RWPE2 (cell line): Measurements from ENCODE around the gene MAP3K14.

Experiments used
- ATAC-seq: fragments of 200-7000 bp; cut with Tn5 transposase; 3 replicates; pipeline ENCODE4 v1.9.1; 2021; ENCODE audit warnings: low read depth
- DNase-seq: peaks from one replicate; pipeline ENCODE4 v3.0.0-alpha.2; 2020; ENCODE audit warnings: low spot score
- H3K27ac ChIP-seq: fragments of 450-650 bp; 2 replicates; pipeline ENCODE4 v1.5.1; 2017; ENCODE audit warnings: mild to moderate bottlenecking; ENCODE audit not compliant: poor library complexity, severe bottlenecking
- H3K27me3 ChIP-seq: fragments of 250-450 bp; sonication (Bioruptor Pico); 2 replicates; pipeline ENCODE4 v1.5.1; 2021; ENCODE audit warnings: mild to moderate bottlenecking, moderate library complexity; ENCODE audit not compliant: insufficient read depth, poor library complexity, severe bottlenecking
- H3K36me3 ChIP-seq: fragments of 250-450 bp; sonication (Bioruptor Pico); 2 replicates; pipeline ENCODE4 v1.5.1; 2020; ENCODE audit warnings: low read depth, mild to moderate bottlenecking, moderate library complexity
- H3K4me1 ChIP-seq: fragments of 250-450 bp; sonication (Bioruptor Pico); 2 replicates; pipeline ENCODE4 v1.5.1; 2021; ENCODE audit warnings: mild to moderate bottlenecking, moderate library complexity; ENCODE audit not compliant: insufficient read depth, poor library complexity, severe bottlenecking
- H3K4me3 ChIP-seq: fragments of 250-450 bp; sonication (Bioruptor Pico); 2 replicates; pipeline ENCODE4 v1.5.1; 2021; ENCODE audit warnings: mild to moderate bottlenecking, moderate library complexity; ENCODE audit not compliant: severe bottlenecking
- H3K9me3 ChIP-seq: fragments of 250-450 bp; sonication (Bioruptor Pico); 2 replicates; pipeline ENCODE4 v1.5.1; 2021; ENCODE audit warnings: mild to moderate bottlenecking, moderate library complexity; ENCODE audit not compliant: severe bottlenecking
- TF ChIP-seq, protein P1 (sequence below): fragments of 450-650 bp; IDR thresholded peaks from one replicate; pipeline ENCODE4 v1.5.1; 2017; ENCODE audit warnings: mild to moderate bottlenecking, moderate library complexity; ENCODE audit not compliant: poor library complexity, severe bottlenecking

MAP3K14 gene

DNA sequence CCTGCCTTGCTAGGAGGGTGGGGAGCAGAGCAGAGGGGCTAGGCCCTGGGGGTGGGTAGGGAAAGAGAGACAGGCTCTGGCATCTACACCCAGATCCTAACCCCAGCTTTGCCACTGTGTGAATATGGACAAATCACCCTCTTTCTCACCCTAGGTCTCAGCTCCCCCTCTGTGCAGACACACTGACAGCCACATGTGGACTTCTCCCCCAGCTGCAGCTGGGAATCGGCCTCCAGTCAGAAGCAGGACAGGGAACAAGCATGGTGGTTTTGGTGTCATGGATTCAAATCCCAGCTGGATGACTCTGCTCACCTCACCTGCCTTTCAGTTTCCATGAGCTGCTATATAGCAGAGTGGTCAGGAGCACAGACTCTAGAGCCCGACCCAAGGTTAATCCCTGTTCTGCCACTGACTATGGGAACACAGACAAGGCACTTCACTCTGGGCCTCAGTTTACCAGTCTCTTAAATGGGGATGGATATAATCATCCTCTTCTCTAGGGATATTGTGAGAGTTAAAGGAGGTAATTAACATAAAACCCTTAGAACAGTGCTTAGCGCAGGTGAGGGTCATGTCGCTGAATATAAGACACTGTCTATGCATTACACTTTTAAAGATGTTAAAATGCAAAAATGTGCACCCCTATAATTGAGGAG, 26.2 kb upstream of the MAP3K14 start:
- TF ChIP-seq, protein P1, sequence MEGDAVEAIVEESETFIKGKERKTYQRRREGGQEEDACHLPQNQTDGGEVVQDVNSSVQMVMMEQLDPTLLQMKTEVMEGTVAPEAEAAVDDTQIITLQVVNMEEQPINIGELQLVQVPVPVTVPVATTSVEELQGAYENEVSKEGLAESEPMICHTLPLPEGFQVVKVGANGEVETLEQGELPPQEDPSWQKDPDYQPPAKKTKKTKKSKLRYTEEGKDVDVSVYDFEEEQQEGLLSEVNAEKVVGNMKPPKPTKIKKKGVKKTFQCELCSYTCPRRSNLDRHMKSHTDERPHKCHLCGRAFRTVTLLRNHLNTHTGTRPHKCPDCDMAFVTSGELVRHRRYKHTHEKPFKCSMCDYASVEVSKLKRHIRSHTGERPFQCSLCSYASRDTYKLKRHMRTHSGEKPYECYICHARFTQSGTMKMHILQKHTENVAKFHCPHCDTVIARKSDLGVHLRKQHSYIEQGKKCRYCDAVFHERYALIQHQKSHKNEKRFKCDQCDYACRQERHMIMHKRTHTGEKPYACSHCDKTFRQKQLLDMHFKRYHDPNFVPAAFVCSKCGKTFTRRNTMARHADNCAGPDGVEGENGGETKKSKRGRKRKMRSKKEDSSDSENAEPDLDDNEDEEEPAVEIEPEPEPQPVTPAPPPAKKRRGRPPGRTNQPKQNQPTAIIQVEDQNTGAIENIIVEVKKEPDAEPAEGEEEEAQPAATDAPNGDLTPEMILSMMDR = no peak
- no peaks in the 10 kb centered on the region for H3K36me3 ChIP-seq
- H3K27ac ChIP-seq = no peak overlapping the region
- ATAC-seq (no peak), DNase-seq (no peak)
- H3K4me1 ChIP-seq = peaks cover 5% of the 10 kb centered on the region
- no peak overlapping the region for H3K4me3 ChIP-seq
- H3K27me3 ChIP-seq = no peaks in the 10 kb centered on the region
- H3K9me3 ChIP-seq = no peaks in the 10 kb centered on the region

DNA sequence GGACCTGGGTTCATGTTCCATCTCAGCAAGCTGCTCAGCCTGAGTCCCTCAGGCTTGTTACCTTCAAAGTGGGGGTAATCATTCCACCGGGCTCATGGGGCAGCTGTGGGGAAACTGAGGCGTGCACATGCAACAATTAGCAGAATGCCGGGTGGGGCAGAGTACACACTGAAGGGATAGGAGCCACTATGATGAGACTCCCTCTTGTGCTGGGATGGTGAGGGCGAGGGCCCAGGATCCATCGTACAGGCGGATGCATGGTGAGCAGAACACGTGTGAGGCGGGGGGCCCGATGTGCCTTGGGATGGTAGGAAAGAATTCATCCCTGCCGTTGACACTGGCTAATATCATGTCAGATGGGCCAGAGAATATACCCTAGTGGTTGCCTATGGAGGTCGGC, 25.5 kb upstream of the MAP3K14 start:
- H3K4me3 ChIP-seq = no peak overlapping the region
- H3K27me3 ChIP-seq = no peaks in the 10 kb centered on the region
- no peaks in the 10 kb centered on the region for H3K9me3 ChIP-seq
- H3K27ac ChIP-seq = peak overlapping the region; percentile 11
- H3K4me1 ChIP-seq = peaks cover 5% of the 10 kb centered on the region
- TF ChIP-seq, protein P1 = no peak
- no peak for ATAC-seq
- DNase-seq = no peak
- H3K36me3 ChIP-seq = no peaks in the 10 kb centered on the region

DNA sequence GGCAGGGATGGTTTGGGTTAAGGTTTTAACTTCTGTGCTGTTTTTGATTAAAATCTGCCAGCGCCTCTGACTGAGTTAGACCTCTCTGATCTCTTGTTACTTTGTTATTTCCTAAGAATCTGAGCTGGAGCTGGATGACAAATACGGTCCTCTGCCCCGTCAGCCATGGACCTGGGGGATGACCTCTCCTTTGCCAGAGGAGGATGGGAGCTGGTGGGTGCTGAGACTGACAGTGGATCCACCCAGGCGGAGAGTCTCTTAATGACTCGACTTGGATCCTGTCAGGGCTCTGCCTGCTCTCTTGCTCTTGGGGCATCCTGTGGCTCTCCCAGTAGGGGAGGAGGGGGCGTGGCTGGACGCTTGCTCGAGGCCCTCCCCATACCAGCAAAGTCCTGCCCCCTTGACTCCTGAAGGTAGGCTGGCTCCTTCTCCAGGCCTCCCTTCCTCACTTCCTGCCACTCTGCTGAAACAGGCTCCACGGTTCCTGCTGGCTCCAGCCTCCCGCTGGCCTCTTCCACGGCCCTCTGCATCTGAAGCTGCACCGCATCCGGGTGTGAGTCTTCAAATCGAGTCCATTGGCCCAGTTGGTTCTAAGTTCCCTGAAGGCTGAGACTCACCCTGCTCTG, 24.8 kb upstream of the MAP3K14 start:
- Histone ChIP-seq H3K9me3 (no peaks in the 10 kb centered on the region), H3K4me3 (no peak overlapping the region), H3K4me1 (peaks cover 5% of the 10 kb centered on the region), H3K36me3 (no peaks in the 10 kb centered on the region), H3K27me3 (no peaks in the 10 kb centered on the region), H3K27ac (peak overlapping the region; percentile 11)
- TF ChIP-seq, protein P1 = no peak
- DNase-seq (peak; percentile 92), ATAC-seq (peak; percentile 98)

DNA sequence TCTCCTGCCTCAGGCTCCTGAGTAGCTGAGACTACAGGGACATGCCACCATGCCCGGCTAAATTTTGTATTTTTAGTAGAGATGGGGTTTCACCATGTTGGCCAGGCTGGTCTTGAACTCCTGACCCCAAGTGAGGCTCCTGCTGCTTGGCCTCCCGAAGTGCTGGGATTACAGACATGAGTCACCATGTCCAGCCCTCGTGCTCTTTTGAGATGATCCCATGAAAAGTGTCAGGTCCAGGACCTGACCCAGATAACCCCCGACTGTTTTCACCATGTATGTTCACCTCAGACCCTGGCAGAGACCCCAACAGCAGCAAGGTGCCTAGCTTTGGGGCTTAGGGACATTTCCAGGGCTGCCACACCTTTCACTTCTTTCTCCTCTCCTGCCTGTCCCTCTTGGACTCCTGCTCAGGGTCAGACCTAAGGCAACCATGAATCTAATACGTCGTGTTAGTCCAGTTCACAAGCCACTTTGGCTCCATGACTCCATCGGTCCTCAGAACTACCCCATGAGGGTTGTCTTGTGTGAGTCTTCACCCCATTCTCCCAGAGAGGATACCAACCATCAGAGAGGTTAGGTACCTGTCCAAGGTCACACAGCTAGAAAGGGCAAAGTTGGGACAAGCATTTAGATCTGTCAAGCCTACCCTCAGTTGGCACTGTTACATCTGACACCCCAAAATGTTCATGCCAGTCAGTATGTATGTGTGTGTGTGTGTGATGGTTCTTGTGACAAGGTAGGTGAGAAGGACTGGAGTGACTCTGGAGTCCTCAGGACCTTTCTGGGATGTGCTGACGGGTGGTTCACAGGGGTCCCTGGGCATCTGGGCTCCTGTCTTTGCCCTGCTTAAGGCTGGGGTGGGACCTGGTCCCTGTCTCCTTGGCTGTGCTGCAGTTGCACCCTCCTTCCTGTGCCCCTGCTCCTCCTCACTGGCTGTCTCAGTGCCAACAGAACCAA, 23.1 kb upstream of the MAP3K14 start:
- Histone ChIP-seq H3K36me3 (no peaks in the 10 kb centered on the region), H3K9me3 (no peaks in the 10 kb centered on the region), H3K27me3 (no peaks in the 10 kb centered on the region), H3K4me3 (no peak overlapping the region), H3K4me1 (peaks cover 5% of the 10 kb centered on the region), H3K27ac (no peak overlapping the region)
- TF ChIP-seq, protein P1 = no peak
- DNase-seq (no peak), ATAC-seq (no peak)
